ENCODE data around the gene STON2. TPM values are rescaled to one million over a fixed set of nuclear protein-coding genes. Genes with fewer than 3 reads are reported as not detected.

Gene STON2
- total and polyA plus RNA-seq, 2 of the 13 experiments (the other 11 are each of a cell fraction or from before 2014, with no cell fraction given) = 2.1 to 11.0 TPM

GRCh38 chr14:81219210-81219758 is 180.8 kb downstream of the STON2 start (continued):
- TF ChIP-seq XRCC5 (optimal IDR thresholded peaks at IDR 0.05; ENCODE audit: low read length) = peak; percentile 73
- peak; percentile 76; the same call in 1 of the 2 replicates for TF ChIP-seq ZNF709 (CRISPR knock-in tag; IDR thresholded peaks at IDR 0.05)
- no peak for TF ChIP-seq SSRP1 (CRISPR knock-in tag; IDR thresholded peaks at IDR 0.05)
- TF ChIP-seq FOXO1 (CRISPR knock-in tag; IDR thresholded peaks at IDR 0.05) = peak; percentile 31
- TF ChIP-seq WIZ (CRISPR knock-in tag; IDR thresholded peaks at IDR 0.05) = no peak
- no peak for TF ChIP-seq ELF4 (CRISPR knock-in tag; IDR thresholded peaks at IDR 0.05; ENCODE audit: borderline replicate concordance)
- no peak; the same call in 1 of the 2 replicates for TF ChIP-seq ZNF788 (CRISPR knock-in tag; IDR thresholded peaks at IDR 0.05; ENCODE audit: borderline replicate concordance)
- peak; percentile 98 for TF ChIP-seq RBM22 (optimal IDR thresholded peaks at IDR 0.05; ENCODE audit: low read length)
- TF ChIP-seq ZNF547 (CRISPR knock-in tag; IDR thresholded peaks at IDR 0.05) = peak; percentile 28; the same call in 1 of the 2 replicates
- TF ChIP-seq ARNT (IDR thresholded peaks at IDR 0.05) = no peak
- TF ChIP-seq ZFP41 (CRISPR knock-in tag; IDR thresholded peaks at IDR 0.05; ENCODE audit: borderline replicate concordance) = no peak; the same call in 1 of the 2 replicates
- TF ChIP-seq ZNF674 (CRISPR knock-in tag; IDR thresholded peaks at IDR 0.05; ENCODE audit: low read depth) = no peak
- TF ChIP-seq HOXA9 (CRISPR knock-in tag; IDR thresholded peaks at IDR 0.05; ENCODE audit: borderline replicate concordance) = no peak
- no peak for TF ChIP-seq ZFAT (CRISPR knock-in tag; conservative IDR thresholded peaks at IDR 0.05)
- no peak for TF ChIP-seq ZMYM2 (CRISPR knock-in tag; IDR thresholded peaks at IDR 0.05)
- TF ChIP-seq PBX3 (CRISPR knock-in tag; IDR thresholded peaks at IDR 0.05; ENCODE audit: borderline replicate concordance) = 0 out of 2 replicates have a peak, but pooled peaks have one; percentile 42
- no peak for TF ChIP-seq CEBPZ (IDR thresholded peaks at IDR 0.05; ENCODE audit: low read length)
- peak; percentile 65; the same call in 1 of the 2 replicates for TF ChIP-seq ZNF343 (CRISPR knock-in tag; IDR thresholded peaks at IDR 0.05)
- TF ChIP-seq ZNF564 (CRISPR knock-in tag; IDR thresholded peaks at IDR 0.05) = 0 out of 2 replicates have a peak, but pooled peaks have one; percentile 58
- no peak for TF ChIP-seq TP53 (CRISPR knock-in tag; conservative IDR thresholded peaks at IDR 0.05)
- no peak for TF ChIP-seq DDIT3 (CRISPR knock-in tag; IDR thresholded peaks at IDR 0.05)
- TF ChIP-seq SRY (CRISPR knock-in tag; IDR thresholded peaks at IDR 0.05) = peak; percentile 83; the same call in 1 of the 2 replicates
- no peak for TF ChIP-seq RAD21 (CRISPR knock-in tag; IDR thresholded peaks at IDR 0.05)
- TF ChIP-seq ZNF589 (CRISPR knock-in tag; conservative IDR thresholded peaks at IDR 0.05) = no peak
- TF ChIP-seq ZNF883 (CRISPR knock-in tag; IDR thresholded peaks at IDR 0.05; ENCODE audit: not compliant biosample characterization) = peak; percentile 56
- peak; percentile 60; the same call in 1 of the 2 replicates for TF ChIP-seq GTF3A (CRISPR knock-in tag; conservative IDR thresholded peaks at IDR 0.05)
- no peak for TF ChIP-seq ZC3H13 (CRISPR knock-in tag; IDR thresholded peaks at IDR 0.05)
- TF ChIP-seq ZNF761 (CRISPR knock-in tag; conservative IDR thresholded peaks at IDR 0.05) = no peak
